Body of pancreas (tissue), 4 donors: ENCODE data around the gene GNAO1. TPM values are rescaled to one million over a fixed set of nuclear protein-coding genes. Genes with fewer than 3 reads are reported as not detected.

Experiments used
- ATAC-seq: fragments of 150-250 bp; one replicate; pipeline ENCODE4 v1.9.1; 2016
- DNase-seq, 4 donors: peaks; one replicate each; pipeline ENCODE4 v3.0.0-alpha.2; 2019
- H3K27ac ChIP-seq, 4 donors: fragments of 200-600 bp; sonication (generic); 1 replicate in 3 of 4; 2 replicates in 1 of 4; pipeline versions ENCODE4 v1.5.1 to v1.6.1; 2016 to 2019; ENCODE audit warnings: mild to moderate bottlenecking in 1 of 4, mixed read lengths in 1 of 4, moderate library complexity in 1 of 4
- H3K27me3 ChIP-seq, 2 donors: fragments of 200-600 bp; sonication (generic); one replicate each; pipeline ENCODE4 v1.6.0; 2016; ENCODE audit warnings: mild to moderate bottlenecking in 1 of 2
- H3K36me3 ChIP-seq, 2 donors: fragments of 200-600 bp; sonication (generic); replicated peaks in 1 of 2; 2 replicates each; pipeline ENCODE4 v1.5.1; 2016; ENCODE audit warnings: low read depth in 2 of 2; ENCODE audit not compliant: insufficient read depth in 1 of 2
- H3K4me1 ChIP-seq: fragments of 200-600 bp; sonication (generic); one replicate; pipeline ENCODE4 v1.6.0; 2016
- H3K4me3 ChIP-seq, 2 donors: fragments of 200-600 bp; sonication (generic); 1 replicate in 1 of 2; 2 replicates in 1 of 2; pipeline ENCODE4 v1.5.1; 2016 to 2019
- H3K9me3 ChIP-seq, 3 donors: fragments of 200-600 bp; sonication (generic); 1 replicate in 2 of 3; 2 replicates in 1 of 3; pipeline ENCODE4 v1.5.1; 2016
- CTCF ChIP-seq, 7 experiments: fragments of 450-650 bp in 4 of 7; fragments of 200-600 bp in 3 of 7; sonication (generic) in 3 of 7; IDR thresholded peaks; one replicate each; pipeline ENCODE4 v1.5.1; 2016 to 2019; ENCODE audit warnings: antibody characterized with exemption in 7 of 7
- POLR2A ChIP-seq, 3 donors: fragments of 450-650 bp; IDR thresholded peaks; one replicate each; pipeline ENCODE4 v1.6.1; 2016; ENCODE audit warnings: antibody characterized with exemption in 3 of 3, mild to moderate bottlenecking in 2 of 3
- WGBS, 2 donors: methylation state at CpG; one replicate each; pipeline ENCODE4 v1.1.5; 2017; 5-methylcytosine and 5-hydroxymethylcytosine counted together
- intact Hi-C: fragments of 100-400 bp; cut with DNase I; formaldehyde crosslinking; loops from one replicate; pipeline ENCODE4 v1.15.1; 2023
- total RNA-seq, 2 donors: library from RNA; depleted of rRNA; stranded (reverse); fragments of >200 nt; gene quantifications; one replicate each; pipeline ENCODE4 v1.1.0, GENCODE V29; 2016

The GNAO1 gene
- total RNA-seq, 2 donors from 2014 or later: 1.6 to 3.0 TPM

- DNase-seq (no peak), ATAC-seq (no peak)
- H3K36me3 ChIP-seq: no peaks in the 10 kb centered on the region
- H3K4me3 ChIP-seq: no peak overlapping the region
- WGBS, 2 donors: 80 to 87% methylated on average over 10 to 13 of the region's 13 CpGs
- intact Hi-C loops: no loop called here
- H3K4me1 ChIP-seq: no peaks in the 10 kb centered on the region
- H3K27ac ChIP-seq: no peak overlapping the region
- TF ChIP-seq CTCF (IDR thresholded peaks at IDR 0.05) (no peak), POLR2A (IDR thresholded peaks at IDR 0.05) (no peak)
- H3K27me3 ChIP-seq: no peaks in the 10 kb centered on the region
- H3K9me3 ChIP-seq: no peaks in the 10 kb centered on the region
Measured at GRCh38 chr16:56260378-56261160, 69.3 kb downstream of the GNAO1 start.

- intact Hi-C loops: no loop called here
- Histone ChIP-seq H3K4me1 (no peaks in the 10 kb centered on the region), H3K36me3 (no peaks in the 10 kb centered on the region), H3K27ac (no peak overlapping the region), H3K9me3 (no peaks in the 10 kb centered on the region), H3K27me3 (no peaks in the 10 kb centered on the region), H3K4me3 (no peak overlapping the region)
- WGBS, 2 donors: 52 to 65% methylated on average over 3 to 7 of the region's 7 CpGs
- no peak for DNase-seq
- TF ChIP-seq POLR2A (IDR thresholded peaks at IDR 0.05): no peak
- TF ChIP-seq CTCF (IDR thresholded peaks at IDR 0.05): no peak
- ATAC-seq: no peak
Measured at GRCh38 chr16:56261656-56262055, 70.4 kb downstream of the GNAO1 start.

DNA sequence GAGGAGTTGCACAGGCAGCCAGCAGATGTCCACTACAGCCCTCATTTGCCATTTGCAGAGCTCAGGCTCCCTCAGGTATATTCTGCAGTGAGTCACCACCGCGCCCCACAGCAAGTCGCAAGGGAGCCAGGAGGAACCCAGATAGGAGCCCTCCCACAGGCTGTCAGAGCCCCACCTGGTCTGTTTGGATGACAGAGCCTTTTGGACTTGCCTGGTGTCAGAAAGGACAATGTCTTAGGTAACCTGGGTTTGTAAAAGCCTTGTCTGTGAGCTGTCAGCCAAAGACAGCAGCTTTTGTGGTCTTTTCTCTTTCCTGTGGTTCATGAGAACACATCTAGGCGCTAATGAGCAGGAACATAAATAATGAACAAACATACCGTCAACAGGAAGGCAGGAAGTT, 70.9 kb downstream of the GNAO1 start:
- ATAC-seq: no peak
- intact Hi-C loops: no loop called here
- 50 to 61% methylated on average over 4 to 5 of the region's 5 CpGs for WGBS, 2 donors
- no peaks in the 10 kb centered on the region for H3K27me3 ChIP-seq
- peak in 2 of 4 donors; percentile 31 to 44 for DNase-seq
- H3K4me3 ChIP-seq: no peak overlapping the region
- H3K36me3 ChIP-seq: no peaks in the 10 kb centered on the region
- H3K4me1 ChIP-seq: no peaks in the 10 kb centered on the region
- TF ChIP-seq CTCF (IDR thresholded peaks at IDR 0.05) (no peak), POLR2A (IDR thresholded peaks at IDR 0.05) (no peak)
- H3K9me3 ChIP-seq: no peaks in the 10 kb centered on the region
- no peak overlapping the region for H3K27ac ChIP-seq

DNA sequence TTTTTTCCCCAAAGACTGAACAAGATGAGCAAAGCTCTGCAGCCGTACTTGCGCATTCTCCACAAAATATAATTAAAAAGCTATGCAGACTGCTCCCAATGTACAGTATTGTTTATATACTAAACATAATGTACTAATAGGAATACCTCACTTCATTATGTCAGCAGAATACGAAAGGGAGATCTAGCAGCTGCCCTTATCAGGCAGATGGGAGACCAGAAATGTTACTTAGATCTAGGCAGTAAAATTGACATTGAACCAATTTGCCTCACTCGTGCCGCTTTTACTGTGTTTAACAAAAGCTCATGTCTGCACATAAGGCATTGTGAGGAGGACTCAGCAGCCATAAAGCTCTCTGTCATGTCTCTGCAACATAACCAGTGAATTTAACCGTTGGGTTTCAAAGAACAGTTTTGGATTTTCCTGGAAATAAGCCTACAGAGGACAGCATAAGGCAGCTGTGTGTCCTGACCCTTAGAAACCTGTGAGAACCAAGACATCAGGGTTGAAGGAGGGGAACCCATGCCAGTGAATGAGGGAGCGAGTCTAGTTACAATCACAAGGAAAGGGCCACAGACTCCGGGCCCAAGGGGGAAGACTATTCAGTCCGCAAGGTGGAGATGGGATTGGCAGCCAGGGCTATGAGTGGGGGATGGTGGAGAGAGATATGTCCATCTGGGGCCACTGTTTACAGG, 71.4 kb downstream of the GNAO1 start:
- Histone ChIP-seq H3K4me1 (no peaks in the 10 kb centered on the region), H3K36me3 (no peaks in the 10 kb centered on the region), H3K27ac (no peak overlapping the region), H3K9me3 (no peaks in the 10 kb centered on the region), H3K27me3 (no peaks in the 10 kb centered on the region), H3K4me3 (no peak overlapping the region)
- ATAC-seq (no peak), DNase-seq (no peak)
- 67 to 68% methylated on average over 9 of the region's 9 CpGs for WGBS, 2 donors
- intact Hi-C loops: no loop called here
- no peak for TF ChIP-seq CTCF (IDR thresholded peaks at IDR 0.05)
- TF ChIP-seq POLR2A (IDR thresholded peaks at IDR 0.05): no peak
